Body of pancreas (tissue), 4 donors: ENCODE data around the gene GLDN. TPM values are rescaled to one million over a fixed set of nuclear protein-coding genes. Genes with fewer than 3 reads are reported as not detected.

Source experiments
- ATAC-seq: fragments of 150-250 bp; one replicate; pipeline ENCODE4 v1.9.1; 2016
- DNase-seq, 4 donors: peaks; one replicate each; pipeline ENCODE4 v3.0.0-alpha.2; 2019
- H3K27ac ChIP-seq, 4 donors: fragments of 200-600 bp; sonication (generic); 1 replicate in 3 of 4; 2 replicates in 1 of 4; pipeline versions ENCODE4 v1.5.1 to v1.6.1; 2016 to 2019; ENCODE audit warnings: mild to moderate bottlenecking in 1 of 4, mixed read lengths in 1 of 4, moderate library complexity in 1 of 4
- H3K27me3 ChIP-seq, 2 donors: fragments of 200-600 bp; sonication (generic); one replicate each; pipeline ENCODE4 v1.6.0; 2016; ENCODE audit warnings: mild to moderate bottlenecking in 1 of 2
- H3K36me3 ChIP-seq, 2 donors: fragments of 200-600 bp; sonication (generic); replicated peaks in 1 of 2; 2 replicates each; pipeline ENCODE4 v1.5.1; 2016; ENCODE audit warnings: low read depth in 2 of 2; ENCODE audit not compliant: insufficient read depth in 1 of 2
- H3K4me1 ChIP-seq: fragments of 200-600 bp; sonication (generic); one replicate; pipeline ENCODE4 v1.6.0; 2016
- H3K4me3 ChIP-seq, 2 donors: fragments of 200-600 bp; sonication (generic); 1 replicate in 1 of 2; 2 replicates in 1 of 2; pipeline ENCODE4 v1.5.1; 2016 to 2019
- H3K9me3 ChIP-seq, 3 donors: fragments of 200-600 bp; sonication (generic); 1 replicate in 2 of 3; 2 replicates in 1 of 3; pipeline ENCODE4 v1.5.1; 2016
- CTCF ChIP-seq, 7 experiments: fragments of 450-650 bp in 4 of 7; fragments of 200-600 bp in 3 of 7; sonication (generic) in 3 of 7; IDR thresholded peaks; one replicate each; pipeline ENCODE4 v1.5.1; 2016 to 2019; ENCODE audit warnings: antibody characterized with exemption in 7 of 7
- POLR2A ChIP-seq, 3 donors: fragments of 450-650 bp; IDR thresholded peaks; one replicate each; pipeline ENCODE4 v1.6.1; 2016; ENCODE audit warnings: antibody characterized with exemption in 3 of 3, mild to moderate bottlenecking in 2 of 3
- WGBS, 2 donors: methylation state at CpG; one replicate each; pipeline ENCODE4 v1.1.5; 2017; 5-methylcytosine and 5-hydroxymethylcytosine counted together
- intact Hi-C: fragments of 100-400 bp; cut with DNase I; formaldehyde crosslinking; loops from one replicate; pipeline ENCODE4 v1.15.1; 2023
- total RNA-seq, 2 donors: library from RNA; depleted of rRNA; stranded (reverse); fragments of >200 nt; gene quantifications; one replicate each; pipeline ENCODE4 v1.1.0, GENCODE V29; 2016

Gene GLDN
- total RNA-seq = 1 to 10 TPM; 2.6 to 5.6 TPM

GRCh38 chr15:51341366-51342226 is at the start of gene GLDN:
Gene GLDN (plus strand): TSS chr15:51341655. CDS start chr15:51341685, 30 bp downstream.
- Histone ChIP-seq H3K27me3 (no peaks in the 10 kb centered on the region), H3K36me3 (no peaks in the 10 kb centered on the region), H3K4me1 (peaks cover 11% of the 10 kb centered on the region), H3K9me3 (no peaks in the 10 kb centered on the region), H3K27ac (no peak within 1 kb of the TSS), H3K4me3 (no peak within 1 kb of the TSS)
- WGBS, 2 donors = 4 to 10% methylated on average over 2 to 76 of the region's 76 CpGs
- DNase-seq (peak in 3 of 4 donors; percentile 17 to 29 (median 26)), ATAC-seq (peak; percentile 27)
- intact Hi-C loops = no loop called here
- no peak for TF ChIP-seq CTCF (IDR thresholded peaks at IDR 0.05)
- TF ChIP-seq POLR2A (IDR thresholded peaks at IDR 0.05) = no peak

GRCh38 chr15:51298620-51299019 is 42.8 kb upstream of the GLDN start:
- DNase-seq (no peak), ATAC-seq (no peak)
- 59 to 78% methylated on average over 2 of the region's 2 CpGs for WGBS, 2 donors
- intact Hi-C loops = no loop called here
- Histone ChIP-seq H3K27me3 (no peaks in the 10 kb centered on the region), H3K4me1 (peaks cover 12% of the 10 kb centered on the region), H3K36me3 (no peaks in the 10 kb centered on the region), H3K27ac (no peak overlapping the region), H3K4me3 (no peak overlapping the region), H3K9me3 (no peaks in the 10 kb centered on the region)
- no peak for TF ChIP-seq POLR2A (IDR thresholded peaks at IDR 0.05)
- no peak for TF ChIP-seq CTCF (IDR thresholded peaks at IDR 0.05)

- DNase-seq = no peak
- Histone ChIP-seq H3K36me3 (no peaks in the 10 kb centered on the region), H3K9me3 (no peaks in the 10 kb centered on the region), H3K4me1 (peaks cover 12% of the 10 kb centered on the region), H3K4me3 (no peak overlapping the region), H3K27me3 (no peaks in the 10 kb centered on the region), H3K27ac (no peak overlapping the region)
- WGBS, 2 donors = 60 to 67% methylated on average over 5 of the region's 5 CpGs
- TF ChIP-seq CTCF (IDR thresholded peaks at IDR 0.05) (no peak), POLR2A (IDR thresholded peaks at IDR 0.05) (no peak)
- peak; percentile 12 for ATAC-seq
- intact Hi-C loops = no loop called here
Measured at GRCh38 chr15:51299187-51300015, 42.1 kb upstream of the GLDN start.

GRCh38 chr15:51302480-51302879 is 39.0 kb upstream of the GLDN start:
- TF ChIP-seq POLR2A (IDR thresholded peaks at IDR 0.05) = no peak
- TF ChIP-seq CTCF (IDR thresholded peaks at IDR 0.05) = no peak
- no peaks in the 10 kb centered on the region for H3K36me3 ChIP-seq
- ATAC-seq (no peak), DNase-seq (no peak)
- no peaks in the 10 kb centered on the region for H3K27me3 ChIP-seq
- 73 to 76% methylated on average over 6 of the region's 6 CpGs for WGBS, 2 donors
- intact Hi-C loops = no loop called here
- H3K9me3 ChIP-seq = no peaks in the 10 kb centered on the region
- peaks cover 12% of the 10 kb centered on the region for H3K4me1 ChIP-seq
- no peak overlapping the region for H3K4me3 ChIP-seq
- no peak overlapping the region for H3K27ac ChIP-seq
